Natural killer cell (primary cell): ENCODE results near the gene CD68. TPM values are rescaled to one million over a fixed set of nuclear protein-coding genes. Genes with fewer than 3 reads are reported as not detected.
"Not testable (repeated sequence)": the region's sequence is repeated elsewhere in the genome, so short reads cannot be mapped to it uniquely, and the experiment has no call there.

Experiments used
- ATAC-seq, 3 donors: fragments of 150-1000 bp in 2 of 3; fragments of 200-7000 bp in 1 of 3; cut with Tn5 transposase; 1 replicate in 1 of 3; 2 replicates in 2 of 3; pipeline ENCODE4 v1.10.0; 2021; ENCODE audit warnings: mild to moderate bottlenecking in 2 of 3, moderate library complexity in 2 of 3
- DNase-seq, 2 donors: peaks; one replicate each; pipeline versions ENCODE4 v3.0.0 to v3.0.0-alpha.2; 2013 to 2021; ENCODE audit warnings: mixed read lengths in 1 of 2
- H3K27ac ChIP-seq: one replicate; pipeline ENCODE4 v1.5.1; 2013; ENCODE audit warnings: mild to moderate bottlenecking, low read length
- H3K27me3 ChIP-seq: one replicate; pipeline ENCODE4 v1.6.1; 2013; ENCODE audit warnings: low read length; ENCODE audit not compliant: control insufficient read depth, insufficient read depth
- H3K36me3 ChIP-seq: one replicate; pipeline ENCODE4 v1.6.1; 2013; ENCODE audit warnings: low read length; ENCODE audit not compliant: control insufficient read depth, insufficient read depth
- H3K4me1 ChIP-seq: one replicate; pipeline ENCODE4 v1.6.1; 2013; ENCODE audit warnings: low read length; ENCODE audit not compliant: control insufficient read depth, insufficient read depth
- H3K4me3 ChIP-seq: one replicate; pipeline ENCODE4 v1.5.1; 2013; ENCODE audit warnings: low read length
- H3K9me3 ChIP-seq: one replicate; pipeline ENCODE4 v1.6.1; 2013; ENCODE audit warnings: low read length; ENCODE audit not compliant: control insufficient read depth, insufficient read depth
- H3K27ac Mint-ChIP-seq, 2 donors: one replicate each; pipeline ENCODE4 v1.8.0; 2022; ENCODE audit warnings: mild to moderate bottlenecking in 2 of 2, mixed read lengths in 2 of 2, moderate library complexity in 1 of 2
- H3K27me3 Mint-ChIP-seq, 2 donors: one replicate each; pipeline ENCODE4 v1.8.0; 2022; ENCODE audit warnings: low read depth in 2 of 2, mixed read lengths in 2 of 2
- H3K36me3 Mint-ChIP-seq: one replicate; pipeline ENCODE4 v1.8.0; 2022; ENCODE audit warnings: mixed read lengths
- H3K4me1 Mint-ChIP-seq, 2 donors: one replicate each; pipeline ENCODE4 v1.8.0; 2022; ENCODE audit warnings: mixed read lengths in 2 of 2
- H3K4me3 Mint-ChIP-seq: one replicate; pipeline ENCODE4 v1.8.0; 2022; ENCODE audit warnings: mild to moderate bottlenecking, moderate library complexity, mixed read lengths
- H3K9me3 Mint-ChIP-seq, 2 donors: one replicate each; pipeline ENCODE4 v1.8.0; 2022; ENCODE audit warnings: mixed read lengths in 2 of 2
- CTCF ChIP-seq: fragments of 200-600 bp; IDR thresholded peaks from one replicate; pipeline ENCODE4 v1.8.0; 2022; ENCODE audit warnings: antibody characterized with exemption
- WGBS: methylation state at CpG from one replicate; pipeline ENCODE4 v1.1.7; 2013; ENCODE audit warnings: missing lambda C conversion rate; ENCODE audit not compliant: insufficient coverage; 5-methylcytosine and 5-hydroxymethylcytosine counted together
- intact Hi-C: fragments of 100-400 bp; cut with micrococcal nuclease; formaldehyde crosslinking; loops from one replicate; pipeline ENCODE4 v1.14.2; 2022
- total RNA-seq, 4 donors: library from RNA; stranded (reverse); fragments of 120-200 nt in 1 of 4; gene quantifications; one replicate each; pipeline versions ENCODE4 v1.2.3 to v1.2.4, GENCODE V29; 2013 to 2022

Gene CD68
- total RNA-seq, 3 donors from 2014 or later (not counting 1 experiment from before 2014, with no cell fraction given), result 1.4 to 24.7 (median 13.0) TPM

- no peak for TF ChIP-seq CTCF
- intact Hi-C loops, result no loop called here
- Mint-ChIP-seq H3K36me3 (peaks cover 14% of the 10 kb centered on the region), H3K4me1 (no peaks in the 10 kb centered on the region), H3K4me3 (no peak overlapping the region), H3K27me3 (no peaks in the 10 kb centered on the region), H3K9me3 (no peaks in the 10 kb centered on the region), H3K27ac (peak overlapping the region; percentile 4 to 46)
- Histone ChIP-seq H3K9me3 (no peaks in the 10 kb centered on the region), H3K4me1 (peaks cover 8% of the 10 kb centered on the region), H3K27ac (no peak overlapping the region), H3K27me3 (no peaks in the 10 kb centered on the region), H3K4me3 (no peak overlapping the region), H3K36me3 (peaks cover 54% of the 10 kb centered on the region)
- WGBS, result 93% methylated on average over 4 of the region's 4 CpGs
- DNase-seq (no peak), ATAC-seq (no peak)
Measured at GRCh38 chr17:7590743-7591142, 11.3 kb downstream of the CD68 start.

- Mint-ChIP-seq H3K27me3 (no peaks in the 10 kb centered on the region), H3K4me3 (no peak overlapping the region), H3K36me3 (peaks cover 16% of the 10 kb centered on the region), H3K27ac (peak overlapping the region in 1 of 2 donors; percentile 4), H3K9me3 (no peaks in the 10 kb centered on the region), H3K4me1 (no peaks in the 10 kb centered on the region)
- H3K4me1 ChIP-seq, result peaks cover 8% of the 10 kb centered on the region
- no peak overlapping the region for H3K27ac ChIP-seq
- no peaks in the 10 kb centered on the region for H3K9me3 ChIP-seq
- peaks cover 62% of the 10 kb centered on the region for H3K36me3 ChIP-seq
- WGBS, result 100% methylated on average over 1 of the region's 5 CpGs
- H3K4me3 ChIP-seq, result no peak overlapping the region
- ATAC-seq (no peak), DNase-seq (no peak)
- intact Hi-C loops, result no loop called here
- no peak for TF ChIP-seq CTCF
- no peaks in the 10 kb centered on the region for H3K27me3 ChIP-seq
Measured at GRCh38 chr17:7591596-7591995, 12.2 kb downstream of the CD68 start.

- intact Hi-C loops, result no loop called here
- WGBS, result 97% methylated on average over 23 of the region's 23 CpGs
- H3K4me3 Mint-ChIP-seq, result no peak overlapping the region
- no peaks in the 10 kb centered on the region for H3K27me3 Mint-ChIP-seq
- no peaks in the 10 kb centered on the region for H3K4me1 Mint-ChIP-seq
- Histone ChIP-seq H3K27ac (no peak overlapping the region), H3K36me3 (peaks cover 63% of the 10 kb centered on the region), H3K9me3 (no peaks in the 10 kb centered on the region), H3K27me3 (no peaks in the 10 kb centered on the region), H3K4me3 (no peak overlapping the region), H3K4me1 (peaks cover 8% of the 10 kb centered on the region)
- ATAC-seq (no peak), DNase-seq (no peak)
- H3K27ac Mint-ChIP-seq, result no peak overlapping the region
- H3K36me3 Mint-ChIP-seq, result peaks cover 23% of the 10 kb centered on the region
- TF ChIP-seq CTCF, result no peak
- H3K9me3 Mint-ChIP-seq, result no peaks in the 10 kb centered on the region
Measured at GRCh38 chr17:7592422-7593021, 13.1 kb downstream of the CD68 start.

- Mint-ChIP-seq H3K27ac (no peak overlapping the region), H3K27me3 (no peaks in the 10 kb centered on the region), H3K4me1 (no peaks in the 10 kb centered on the region), H3K4me3 (no peak overlapping the region), H3K36me3 (peaks cover 23% of the 10 kb centered on the region), H3K9me3 (no peaks in the 10 kb centered on the region)
- 93% methylated on average over 12 of the region's 12 CpGs for WGBS
- intact Hi-C loops, result no loop called here
- Histone ChIP-seq H3K27me3 (no peaks in the 10 kb centered on the region), H3K36me3 (peaks cover 61% of the 10 kb centered on the region), H3K9me3 (no peaks in the 10 kb centered on the region), H3K4me1 (peaks cover 8% of the 10 kb centered on the region), H3K27ac (no peak overlapping the region), H3K4me3 (no peak overlapping the region)
- no peak for TF ChIP-seq CTCF
- no peak for ATAC-seq
- no peak for DNase-seq
Measured at GRCh38 chr17:7593296-7593695, 13.9 kb downstream of the CD68 start.

- ATAC-seq, H3K27ac ChIP-seq, H3K4me3 Mint-ChIP-seq, H3K9me3 ChIP-seq, H3K27me3 ChIP-seq, H3K4me3 ChIP-seq, H3K4me1 ChIP-seq, DNase-seq, intact Hi-C loops, H3K27me3 Mint-ChIP-seq, H3K4me1 Mint-ChIP-seq, H3K27ac Mint-ChIP-seq, H3K9me3 Mint-ChIP-seq: not testable (repeated sequence)
- H3K36me3 ChIP-seq, result peaks cover 77% of the 10 kb centered on the region
- peaks cover 38% of the 10 kb centered on the region for H3K36me3 Mint-ChIP-seq
- WGBS, result 100% methylated on average over 3 of the region's 5 CpGs
Measured at GRCh38 chr17:7597561-7597960, 18.1 kb downstream of the CD68 start.
